Skeletal muscle tissue (tissue), 4 donors: ENCODE measurements around the gene STRA8. TPM values are rescaled to one million over a fixed set of nuclear protein-coding genes. Genes with fewer than 3 reads are reported as not detected.
A peak's percentile ranks its signal among the peaks of the same experiment; 100 is the strongest.

Experiments
- H3K27ac ChIP-seq: one replicate; pipeline ENCODE4 v1.7.0; 2013; ENCODE audit warnings: mild to moderate bottlenecking, low read depth, low read length, inconsistent platforms
- H3K27me3 ChIP-seq, 3 donors: one replicate each; pipeline ENCODE4 v1.7.0; 2013; ENCODE audit warnings: low read length in 3 of 3; ENCODE audit not compliant: control insufficient read depth in 3 of 3, insufficient read depth in 3 of 3
- H3K36me3 ChIP-seq, 3 donors: one replicate each; pipeline ENCODE4 v1.7.0; 2013; ENCODE audit warnings: low read length in 3 of 3; ENCODE audit not compliant: control insufficient read depth in 3 of 3, insufficient read depth in 3 of 3
- H3K4me1 ChIP-seq, 3 donors: one replicate each; pipeline ENCODE4 v1.7.0; 2013; ENCODE audit warnings: low read length in 3 of 3, mild to moderate bottlenecking in 3 of 3; ENCODE audit not compliant: control insufficient read depth in 3 of 3, insufficient read depth in 3 of 3
- H3K4me3 ChIP-seq, 3 donors: one replicate each; pipeline ENCODE4 v1.7.0; 2013; ENCODE audit warnings: low read length in 3 of 3
- H3K9ac ChIP-seq, 3 donors: one replicate each; pipeline ENCODE4 v1.7.0; 2013; ENCODE audit warnings: low read length in 3 of 3, mild to moderate bottlenecking in 3 of 3, moderate library complexity in 2 of 3, low read depth in 1 of 3
- H3K9me3 ChIP-seq, 3 donors: one replicate each; pipeline ENCODE4 v1.7.0; 2013; ENCODE audit warnings: low read length in 3 of 3; ENCODE audit not compliant: control insufficient read depth in 3 of 3
- total RNA-seq: library from RNA; depleted of rRNA; stranded (reverse); fragments of >200 nt; gene quantifications from one replicate; pipeline ENCODE4 v1.2.3, GENCODE V29; 2014
- donor health status: Osteomylitis.

STRA8 gene
- total RNA-seq, 1 donor from 2014 or later: not detected

DNA sequence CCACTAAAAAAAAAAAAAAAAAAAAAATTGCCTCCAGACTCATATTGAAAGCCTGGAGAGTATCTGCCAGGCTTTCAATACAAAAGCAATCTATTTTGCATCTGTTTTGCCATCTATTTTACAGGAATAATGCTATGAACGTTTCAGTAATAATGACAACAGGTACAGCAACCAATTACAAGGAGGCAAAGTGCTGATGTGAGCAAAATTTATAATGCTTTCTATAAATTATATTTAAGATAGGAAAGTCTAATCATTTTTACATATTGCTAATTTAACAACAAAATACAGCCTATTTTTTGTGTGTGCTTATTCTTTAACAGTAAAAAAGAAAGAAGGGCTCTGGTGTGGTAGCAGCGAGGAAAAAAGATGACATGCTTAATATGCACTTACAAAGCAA, 32.3 kb upstream of the STRA8 start:
- Histone ChIP-seq H3K27me3 (no peaks in the 10 kb centered on the region), H3K27ac (no peak overlapping the region), H3K4me1 (peaks cover 0 to 6% (median 5%) of the 10 kb centered on the region in 3 donors), H3K4me3 (no peak overlapping the region), H3K36me3 (peaks cover 40 to 77% (median 64%) of the 10 kb centered on the region in 3 donors), H3K9me3 (no peaks in the 10 kb centered on the region), H3K9ac (no peak overlapping the region)

DNA sequence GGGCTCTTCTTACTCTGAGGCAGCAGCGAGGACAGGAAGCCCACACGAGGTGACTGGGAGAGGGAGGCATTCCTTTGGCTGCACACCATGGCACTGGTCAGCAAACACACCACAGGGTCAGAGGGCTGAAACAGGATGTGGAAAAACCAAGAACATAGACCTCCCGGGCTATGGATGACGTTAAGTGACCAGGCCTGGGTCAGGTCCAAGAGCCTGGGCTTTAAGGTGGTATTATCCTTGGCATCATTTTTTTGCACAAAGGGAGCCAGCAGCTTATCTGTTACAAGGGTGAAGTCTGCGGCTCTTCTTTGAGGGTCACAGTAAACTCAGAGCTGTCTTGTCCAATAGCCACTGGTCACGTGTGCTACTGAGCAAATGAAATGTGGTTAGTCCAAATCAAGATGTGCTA, 29.3 kb upstream of the STRA8 start:
- Histone ChIP-seq H3K4me3 (no peak overlapping the region), H3K4me1 (peaks cover 11 to 14% (median 14%) of the 10 kb centered on the region in 3 donors), H3K27ac (no peak overlapping the region), H3K27me3 (no peaks in the 10 kb centered on the region), H3K9ac (no peak overlapping the region), H3K36me3 (peaks cover 28 to 63% (median 48%) of the 10 kb centered on the region in 3 donors), H3K9me3 (no peaks in the 10 kb centered on the region)

DNA sequence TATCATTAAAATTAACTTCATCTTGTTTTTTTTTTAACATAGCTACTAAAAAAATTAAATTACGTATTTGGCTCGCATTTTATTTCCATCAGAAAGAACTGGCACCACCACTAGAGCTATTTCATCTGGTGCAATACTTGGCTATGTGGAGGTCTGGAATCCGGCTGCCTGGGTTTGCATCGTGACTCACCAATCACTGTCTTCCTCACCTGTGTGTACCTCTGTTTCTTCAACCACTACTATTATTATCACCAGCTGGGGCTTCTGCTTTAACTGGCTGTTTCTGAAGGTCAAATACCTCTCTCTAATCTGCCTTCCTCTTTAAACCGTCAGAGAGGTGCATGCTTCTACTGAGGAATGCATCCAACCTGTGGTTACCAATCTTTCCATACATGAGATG, 28.8 kb upstream of the STRA8 start:
- Histone ChIP-seq H3K9me3 (no peaks in the 10 kb centered on the region), H3K27me3 (no peaks in the 10 kb centered on the region), H3K4me1 (peaks cover 14 to 16% (median 14%) of the 10 kb centered on the region in 3 donors), H3K9ac (no peak overlapping the region), H3K27ac (no peak overlapping the region), H3K4me3 (no peak overlapping the region), H3K36me3 (peaks cover 23 to 58% (median 43%) of the 10 kb centered on the region in 3 donors)

DNA sequence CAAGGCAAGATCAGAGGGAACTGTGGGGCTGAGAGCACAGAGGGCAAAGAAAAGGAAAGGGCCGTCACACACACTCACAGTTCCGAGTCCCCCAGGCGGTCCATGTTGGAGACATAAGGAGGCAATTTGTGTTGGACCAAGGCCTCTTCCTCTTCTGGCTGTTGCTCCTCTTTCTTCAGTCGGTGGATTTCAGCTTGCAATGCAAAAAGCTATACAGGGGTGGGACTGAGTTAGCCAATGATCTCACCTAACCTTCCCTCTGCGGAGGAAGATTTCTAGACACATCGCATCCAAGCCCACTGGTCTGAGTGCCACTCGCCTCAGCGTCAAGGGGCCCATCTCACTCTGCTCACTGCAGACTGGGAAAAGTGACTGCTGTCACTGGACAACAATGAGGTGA, 27.8 kb upstream of the STRA8 start:
- H3K4me3 ChIP-seq: no peak overlapping the region
- no peaks in the 10 kb centered on the region for H3K27me3 ChIP-seq
- H3K27ac ChIP-seq: no peak overlapping the region
- peaks cover 16 to 20% (median 18%) of the 10 kb centered on the region in 3 donors for H3K4me1 ChIP-seq
- no peaks in the 10 kb centered on the region for H3K9me3 ChIP-seq
- H3K36me3 ChIP-seq: peaks cover 23 to 52% (median 43%) of the 10 kb centered on the region in 3 donors
- no peak overlapping the region for H3K9ac ChIP-seq

DNA sequence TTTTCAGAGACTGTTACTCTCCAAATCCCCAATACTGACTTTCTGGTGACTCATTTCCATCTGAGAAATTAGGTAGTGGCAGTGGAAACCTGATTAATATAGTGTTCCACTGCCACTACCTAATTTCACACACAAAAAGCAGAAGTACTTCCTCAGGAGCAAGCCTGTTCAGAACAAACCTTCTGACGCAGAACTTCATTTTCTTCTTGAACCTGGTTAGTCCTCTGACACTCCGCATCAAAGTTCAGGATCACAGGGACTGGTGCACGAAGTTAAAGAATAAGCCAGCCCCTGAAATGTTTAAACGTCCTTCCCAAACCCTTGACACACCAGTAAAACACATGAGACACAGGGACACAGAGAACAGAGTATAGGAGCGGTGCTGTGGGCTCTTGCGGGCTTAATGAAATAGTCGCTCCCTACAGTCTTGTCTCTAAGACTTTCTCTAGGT, 26.7 kb upstream of the STRA8 start:
- H3K36me3 ChIP-seq: peaks cover 23 to 47% (median 36%) of the 10 kb centered on the region in 3 donors
- H3K4me1 ChIP-seq: peaks cover 18 to 21% (median 19%) of the 10 kb centered on the region in 3 donors
- no peak overlapping the region for H3K4me3 ChIP-seq
- no peak overlapping the region for H3K27ac ChIP-seq
- H3K27me3 ChIP-seq: no peaks in the 10 kb centered on the region
- H3K9me3 ChIP-seq: no peaks in the 10 kb centered on the region
- H3K9ac ChIP-seq: no peak overlapping the region

DNA sequence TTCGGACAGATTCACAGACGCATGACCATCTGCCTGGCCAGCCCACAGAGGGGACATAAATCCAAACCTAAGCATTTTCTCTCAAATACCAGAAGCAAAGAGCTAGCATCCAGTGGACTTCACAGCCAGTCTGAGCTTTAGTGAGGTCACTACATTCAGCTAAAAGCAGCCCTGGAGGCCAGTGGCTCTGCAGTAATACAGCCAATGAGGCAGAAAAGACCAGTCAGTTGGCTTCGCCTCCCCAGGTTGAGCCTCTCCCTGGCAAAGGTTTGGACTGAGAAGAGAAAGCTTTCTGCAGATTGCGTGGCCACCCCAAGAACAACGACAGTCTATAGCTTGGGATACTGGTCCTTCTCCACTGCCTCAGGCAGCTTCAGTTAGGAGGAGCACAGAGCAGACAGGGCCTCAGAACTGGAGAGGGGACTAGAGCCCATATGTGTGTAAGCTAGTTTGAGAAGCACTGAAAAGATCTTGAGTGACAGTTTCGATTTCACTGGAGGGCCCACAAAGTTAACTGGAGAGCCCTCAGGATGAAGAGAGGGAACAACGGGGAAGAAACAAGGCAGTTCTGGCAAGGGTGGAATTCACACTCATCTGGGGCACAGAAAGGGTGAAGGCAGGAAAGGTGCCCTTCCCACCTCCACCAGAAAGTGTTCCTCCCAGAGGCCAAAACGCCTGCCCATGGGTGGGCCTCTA, 26.1 kb upstream of the STRA8 start:
- H3K4me1 ChIP-seq: peaks cover 18 to 21% (median 19%) of the 10 kb centered on the region in 3 donors
- no peak overlapping the region for H3K27ac ChIP-seq
- no peaks in the 10 kb centered on the region for H3K9me3 ChIP-seq
- no peak overlapping the region for H3K4me3 ChIP-seq
- no peaks in the 10 kb centered on the region for H3K27me3 ChIP-seq
- peaks cover 23 to 42% (median 30%) of the 10 kb centered on the region in 3 donors for H3K36me3 ChIP-seq
- H3K9ac ChIP-seq: no peak overlapping the region

DNA sequence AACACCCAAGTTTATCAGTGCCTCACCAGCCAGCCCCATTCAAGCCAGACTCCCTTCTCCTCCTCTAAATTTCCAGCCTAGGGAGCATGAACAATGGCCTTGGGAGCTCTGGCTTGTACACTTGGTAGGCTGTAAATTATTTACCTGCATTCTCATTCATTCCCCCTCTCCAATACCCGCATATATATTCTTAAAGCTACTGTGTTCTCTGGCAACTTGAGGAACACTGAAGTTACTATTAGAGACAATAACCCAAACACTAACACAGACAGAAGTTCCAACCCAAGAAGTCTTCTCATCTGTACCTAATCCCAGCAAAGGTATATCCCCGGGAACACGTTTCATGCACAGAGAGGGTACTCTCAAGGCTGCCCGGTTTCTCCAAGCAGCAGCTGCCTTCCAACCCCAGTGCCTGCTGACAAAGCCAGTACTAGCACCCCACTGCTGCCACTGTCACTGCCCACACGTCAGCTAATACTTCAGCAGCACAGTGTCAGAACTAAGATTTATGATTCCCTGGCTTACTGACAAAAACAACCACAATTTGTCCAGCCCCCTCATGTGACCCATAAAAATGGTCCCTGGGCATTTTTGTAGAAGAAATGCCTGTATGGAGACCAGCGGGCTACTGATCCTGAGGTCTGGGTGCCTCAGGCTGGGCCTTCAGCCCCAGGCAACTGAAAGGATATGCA, 25.4 kb upstream of the STRA8 start:
- H3K9me3 ChIP-seq: no peaks in the 10 kb centered on the region
- peaks cover 18 to 21% (median 19%) of the 10 kb centered on the region in 3 donors for H3K4me1 ChIP-seq
- H3K27me3 ChIP-seq: no peaks in the 10 kb centered on the region
- H3K36me3 ChIP-seq: peaks cover 18 to 37% (median 23%) of the 10 kb centered on the region in 3 donors
- H3K27ac ChIP-seq: peak overlapping the region; percentile 28
- H3K9ac ChIP-seq: peak overlapping the region in 1 of 3 donors; percentile 24
- H3K4me3 ChIP-seq: no peak overlapping the region

DNA sequence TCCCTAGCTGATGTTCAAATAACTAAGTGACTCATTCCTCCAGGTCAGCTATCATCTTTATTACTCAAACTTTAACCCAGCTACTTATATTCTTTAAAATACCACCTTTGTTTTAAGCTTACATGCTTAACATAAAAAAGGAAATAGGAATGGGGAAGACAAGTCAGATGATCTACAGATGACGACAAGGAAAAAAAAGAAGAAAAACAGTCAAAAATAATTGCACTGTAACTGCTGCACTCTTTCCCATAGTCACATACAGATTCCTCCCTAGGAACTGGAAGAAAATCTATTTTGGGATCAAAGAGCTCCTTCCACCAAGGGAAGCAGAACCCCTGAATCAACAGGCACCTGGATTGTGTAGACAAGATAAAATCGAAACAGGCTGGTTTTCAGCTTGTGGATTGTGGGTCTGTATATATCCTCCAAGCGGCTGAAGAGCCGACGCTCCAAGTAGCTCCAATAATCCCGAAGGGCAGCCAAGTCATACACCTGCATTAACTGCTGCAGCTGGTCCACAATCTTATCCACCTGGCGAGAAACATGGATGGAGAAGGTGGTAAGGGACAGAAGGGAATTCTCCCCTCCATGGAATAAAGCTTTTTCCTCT, 24.3 kb upstream of the STRA8 start:
- Histone ChIP-seq H3K9me3 (no peaks in the 10 kb centered on the region), H3K27me3 (no peaks in the 10 kb centered on the region), H3K27ac (peak overlapping the region; percentile 4), H3K4me1 (peaks cover 18 to 21% (median 19%) of the 10 kb centered on the region in 3 donors), H3K9ac (no peak overlapping the region), H3K36me3 (peaks cover 10 to 27% (median 14%) of the 10 kb centered on the region in 3 donors), H3K4me3 (peak overlapping the region in 1 of 3 donors; percentile 19)

DNA sequence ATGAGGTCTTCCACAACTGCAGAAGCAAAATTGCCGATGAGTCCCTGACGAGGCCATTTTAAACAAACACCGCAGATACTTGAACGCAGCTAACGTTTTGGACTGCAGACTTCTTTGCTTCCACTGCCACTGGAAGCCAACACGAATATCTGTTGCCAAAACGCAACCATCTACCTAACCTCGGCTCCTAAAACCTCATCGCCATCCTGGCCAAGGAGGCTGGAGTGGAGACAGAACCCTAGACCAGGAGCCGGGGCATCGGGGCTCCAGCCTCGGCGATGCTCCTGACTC, 22.8 kb upstream of the STRA8 start:
- H3K4me1 ChIP-seq: peaks cover 18 to 21% (median 19%) of the 10 kb centered on the region in 3 donors
- peaks cover 5 to 15% (median 7%) of the 10 kb centered on the region in 3 donors for H3K36me3 ChIP-seq
- H3K27me3 ChIP-seq: no peaks in the 10 kb centered on the region
- peak overlapping the region; percentile 95 to 97 (median 96) for H3K9ac ChIP-seq
- peak overlapping the region; percentile 90 for H3K27ac ChIP-seq
- H3K9me3 ChIP-seq: no peaks in the 10 kb centered on the region
- peak overlapping the region; percentile 92 to 95 (median 94) for H3K4me3 ChIP-seq
